ENCODE measurements around the gene LRIG1.

The LRIG1 gene

GRCh38 chr3:66441692-66442091 is 59.1 kb downstream of the LRIG1 start:
- in situ Hi-C loops (cut with MboI; ENCODE audit: low pct_unique_long_range_greater_than_20kb, low sequenced_read_pairs, unreplicated experiment): no loop called here
- no peak for DNase-seq (ENCODE audit: low spot score)
- TF ChIP-seq, protein P1, sequence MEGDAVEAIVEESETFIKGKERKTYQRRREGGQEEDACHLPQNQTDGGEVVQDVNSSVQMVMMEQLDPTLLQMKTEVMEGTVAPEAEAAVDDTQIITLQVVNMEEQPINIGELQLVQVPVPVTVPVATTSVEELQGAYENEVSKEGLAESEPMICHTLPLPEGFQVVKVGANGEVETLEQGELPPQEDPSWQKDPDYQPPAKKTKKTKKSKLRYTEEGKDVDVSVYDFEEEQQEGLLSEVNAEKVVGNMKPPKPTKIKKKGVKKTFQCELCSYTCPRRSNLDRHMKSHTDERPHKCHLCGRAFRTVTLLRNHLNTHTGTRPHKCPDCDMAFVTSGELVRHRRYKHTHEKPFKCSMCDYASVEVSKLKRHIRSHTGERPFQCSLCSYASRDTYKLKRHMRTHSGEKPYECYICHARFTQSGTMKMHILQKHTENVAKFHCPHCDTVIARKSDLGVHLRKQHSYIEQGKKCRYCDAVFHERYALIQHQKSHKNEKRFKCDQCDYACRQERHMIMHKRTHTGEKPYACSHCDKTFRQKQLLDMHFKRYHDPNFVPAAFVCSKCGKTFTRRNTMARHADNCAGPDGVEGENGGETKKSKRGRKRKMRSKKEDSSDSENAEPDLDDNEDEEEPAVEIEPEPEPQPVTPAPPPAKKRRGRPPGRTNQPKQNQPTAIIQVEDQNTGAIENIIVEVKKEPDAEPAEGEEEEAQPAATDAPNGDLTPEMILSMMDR (IDR thresholded peaks at IDR 0.05; ENCODE audit: extremely low read depth, insufficient read depth, missing control alignments): no peak

DNA sequence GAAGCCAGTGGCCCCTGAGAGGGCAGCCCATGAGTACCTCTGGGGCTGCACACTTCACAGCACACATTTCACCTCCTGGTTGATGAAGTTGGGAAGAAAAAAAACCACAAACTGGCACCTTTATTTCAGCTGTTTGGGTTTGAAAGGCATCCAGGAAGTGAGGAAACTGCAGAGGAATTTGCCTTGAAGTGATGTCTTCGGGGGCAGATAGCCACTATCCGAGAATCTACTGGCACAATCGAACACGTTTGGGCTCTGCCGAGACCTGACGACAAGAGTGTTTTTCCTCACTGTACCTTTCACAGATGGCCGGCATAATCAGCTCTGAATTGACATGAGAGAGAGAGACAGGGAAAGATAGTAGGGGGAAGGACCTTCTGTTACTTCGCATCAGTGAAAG is 59.7 kb downstream of the LRIG1 start:
- TF ChIP-seq, protein P1 (IDR thresholded peaks at IDR 0.05; ENCODE audit: extremely low read depth, insufficient read depth, missing control alignments): no peak
- no peak for DNase-seq (ENCODE audit: low spot score)
- in situ Hi-C loops (cut with MboI; ENCODE audit: low pct_unique_long_range_greater_than_20kb, low sequenced_read_pairs, unreplicated experiment): no loop called here

DNA sequence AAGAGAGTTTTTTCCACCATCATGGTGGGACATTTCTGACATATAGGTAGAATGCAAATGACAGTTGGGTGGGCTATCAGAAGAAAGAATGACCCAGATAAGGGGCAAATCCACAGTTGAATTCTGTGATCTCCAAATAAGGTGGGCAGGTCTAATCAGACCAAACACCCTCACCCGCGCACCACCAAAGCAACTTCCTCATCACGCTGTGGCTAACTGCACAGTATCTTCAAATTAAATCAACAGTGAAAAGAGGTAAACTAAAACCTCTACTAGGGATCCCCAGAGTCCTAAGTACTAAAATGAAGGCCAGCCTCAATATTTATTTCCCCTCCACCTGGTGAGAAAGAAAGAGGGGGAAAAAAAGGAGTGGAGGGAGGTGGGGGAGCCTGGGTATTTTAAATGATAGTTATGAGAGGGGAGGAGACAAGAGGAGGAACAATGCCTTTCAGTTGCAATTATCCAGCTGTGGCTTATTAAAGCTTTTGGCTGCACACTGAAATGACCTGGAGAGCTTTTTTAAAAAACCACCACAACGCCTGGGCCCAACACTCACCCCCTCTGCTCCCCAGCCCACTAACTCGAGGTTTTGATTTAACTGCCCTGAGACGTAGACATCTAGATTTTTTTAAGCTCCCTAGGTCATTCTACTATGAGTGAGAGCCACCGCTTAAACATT is 61.0 kb downstream of the LRIG1 start:
- TF ChIP-seq, protein P1 (IDR thresholded peaks at IDR 0.05; ENCODE audit: extremely low read depth, insufficient read depth, missing control alignments): no peak
- peak; percentile 32 for DNase-seq (ENCODE audit: low spot score)
- in situ Hi-C loops (cut with MboI; ENCODE audit: low pct_unique_long_range_greater_than_20kb, low sequenced_read_pairs, unreplicated experiment): no loop called here

- in situ Hi-C loops (cut with MboI; ENCODE audit: low pct_unique_long_range_greater_than_20kb, low sequenced_read_pairs, unreplicated experiment): no loop called here
Observed at GRCh38 chr3:66438046-66438445, 62.8 kb downstream of the LRIG1 start.

DNA sequence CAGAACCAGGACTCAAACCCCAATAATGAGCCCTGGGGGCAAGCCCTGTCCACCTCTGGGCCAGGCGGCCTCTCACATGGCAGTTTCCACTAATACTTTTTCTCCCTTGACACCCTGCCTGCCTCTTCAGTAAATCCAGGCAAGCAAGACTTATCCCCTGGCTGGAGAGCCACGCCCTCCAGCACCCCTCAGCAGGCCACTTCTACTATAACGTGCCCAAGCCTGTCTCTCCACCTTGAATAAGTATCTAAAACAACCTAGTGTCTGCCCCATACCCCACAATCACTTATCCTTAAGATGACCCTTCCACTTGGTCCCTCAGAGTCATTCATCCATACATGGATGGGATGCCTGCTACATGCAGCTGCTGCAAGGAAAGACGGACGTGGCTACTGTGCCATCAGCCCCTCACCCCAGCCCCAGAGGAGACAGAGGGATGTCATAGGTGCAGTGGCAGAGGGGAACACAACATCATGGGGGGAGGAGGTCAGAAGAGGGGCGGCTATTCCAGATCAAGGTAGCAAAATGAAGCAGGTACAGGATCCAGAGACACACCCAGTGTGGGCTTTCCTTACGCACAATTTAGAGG is 63.4 kb downstream of the LRIG1 start:
- in situ Hi-C loops (cut with MboI; ENCODE audit: low pct_unique_long_range_greater_than_20kb, low sequenced_read_pairs, unreplicated experiment): no loop called here
- TF ChIP-seq, protein P1 (IDR thresholded peaks at IDR 0.05; ENCODE audit: extremely low read depth, insufficient read depth, missing control alignments): no peak
- no peak for DNase-seq (ENCODE audit: low spot score)

More at GRCh38 chr3:66438046-66438445, 62.8 kb downstream of the LRIG1 start:
- TF ChIP-seq, protein P1 (IDR thresholded peaks at IDR 0.05; ENCODE audit: extremely low read depth, insufficient read depth, missing control alignments): no peak
- no peak for DNase-seq (ENCODE audit: low spot score)

- TF ChIP-seq, protein P1 (IDR thresholded peaks at IDR 0.05; ENCODE audit: extremely low read depth, insufficient read depth, missing control alignments): no peak
- DNase-seq (ENCODE audit: low spot score): no peak
- in situ Hi-C loops (cut with MboI; ENCODE audit: low pct_unique_long_range_greater_than_20kb, low sequenced_read_pairs, unreplicated experiment): no loop called here
Observed at GRCh38 chr3:66435989-66436388, 64.8 kb downstream of the LRIG1 start.
